ENCODE data around the gene INTS11.

DNA sequence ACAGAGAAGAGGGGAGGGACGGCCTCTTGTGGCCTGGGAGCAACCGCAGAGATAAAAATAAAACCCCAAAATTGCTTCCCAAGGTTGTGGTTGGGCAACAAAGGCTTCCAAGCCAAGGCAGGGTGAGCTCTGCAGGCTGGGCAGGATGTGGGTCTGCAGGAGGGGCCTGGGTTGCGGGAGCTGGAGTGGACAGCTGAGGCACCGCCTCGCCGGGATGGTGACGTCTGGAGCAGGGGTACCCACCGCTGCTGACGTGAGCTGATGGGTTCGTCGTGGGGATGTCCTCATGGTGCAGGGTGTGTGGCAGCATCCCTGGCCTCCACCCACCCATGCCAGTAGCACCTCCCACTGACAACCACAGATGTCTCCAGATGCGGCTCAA lies 46.9 kb upstream of the INTS11 start:
- TF ChIP-seq POLR2AphosphoS5 (IDR thresholded peaks at IDR 0.05): no peak
- TF ChIP-seq, protein P1, sequence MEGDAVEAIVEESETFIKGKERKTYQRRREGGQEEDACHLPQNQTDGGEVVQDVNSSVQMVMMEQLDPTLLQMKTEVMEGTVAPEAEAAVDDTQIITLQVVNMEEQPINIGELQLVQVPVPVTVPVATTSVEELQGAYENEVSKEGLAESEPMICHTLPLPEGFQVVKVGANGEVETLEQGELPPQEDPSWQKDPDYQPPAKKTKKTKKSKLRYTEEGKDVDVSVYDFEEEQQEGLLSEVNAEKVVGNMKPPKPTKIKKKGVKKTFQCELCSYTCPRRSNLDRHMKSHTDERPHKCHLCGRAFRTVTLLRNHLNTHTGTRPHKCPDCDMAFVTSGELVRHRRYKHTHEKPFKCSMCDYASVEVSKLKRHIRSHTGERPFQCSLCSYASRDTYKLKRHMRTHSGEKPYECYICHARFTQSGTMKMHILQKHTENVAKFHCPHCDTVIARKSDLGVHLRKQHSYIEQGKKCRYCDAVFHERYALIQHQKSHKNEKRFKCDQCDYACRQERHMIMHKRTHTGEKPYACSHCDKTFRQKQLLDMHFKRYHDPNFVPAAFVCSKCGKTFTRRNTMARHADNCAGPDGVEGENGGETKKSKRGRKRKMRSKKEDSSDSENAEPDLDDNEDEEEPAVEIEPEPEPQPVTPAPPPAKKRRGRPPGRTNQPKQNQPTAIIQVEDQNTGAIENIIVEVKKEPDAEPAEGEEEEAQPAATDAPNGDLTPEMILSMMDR (IDR thresholded peaks at IDR 0.05): no peak
- no peak for TF ChIP-seq POLR2A (IDR thresholded peaks at IDR 0.05)

Measured in prostate gland (tissue), 2 donors.